ENCODE measurements around the gene KCNIP3.

- TF ChIP-seq EZH2 (IDR thresholded peaks at IDR 0.05; ENCODE audit: borderline replicate concordance, low read depth, low read length, severe bottlenecking), result no peak
- TF ChIP-seq CTCF (IDR thresholded peaks at IDR 0.05; ENCODE audit: borderline replicate concordance, extremely low read depth, low read length, poor library complexity, severe bottlenecking), result no peak
Measured at GRCh38 chr2:95388091-95388692, 91.0 kb downstream of the KCNIP3 start.
